ENCODE data around the gene GLB1L3.
A peak's percentile ranks its signal among the peaks of the same experiment; 100 is the strongest.
"Not testable (repeated sequence)": the region's sequence is repeated elsewhere in the genome, so short reads cannot be mapped to it uniquely, and the experiment has no call there.

GLB1L3 gene

GRCh38 chr11:134290646-134291045, 14.5 kb downstream of the GLB1L3 start:
- H3K36me3 Mint-ChIP-seq (ENCODE audit: low read depth), result peaks cover 9% of the 10 kb centered on the region
- no peaks in the 10 kb centered on the region for H3K9me3 Mint-ChIP-seq
- H3K4me3 Mint-ChIP-seq, result no peak overlapping the region
- DNase-seq (ENCODE audit: low spot score), result no peak
- no peaks in the 10 kb centered on the region for H3K4me1 Mint-ChIP-seq (ENCODE audit: low read depth)
- H3K27ac Mint-ChIP-seq, result no peak overlapping the region
- no peaks in the 10 kb centered on the region for H3K27me3 Mint-ChIP-seq (ENCODE audit: low read depth)

DNA sequence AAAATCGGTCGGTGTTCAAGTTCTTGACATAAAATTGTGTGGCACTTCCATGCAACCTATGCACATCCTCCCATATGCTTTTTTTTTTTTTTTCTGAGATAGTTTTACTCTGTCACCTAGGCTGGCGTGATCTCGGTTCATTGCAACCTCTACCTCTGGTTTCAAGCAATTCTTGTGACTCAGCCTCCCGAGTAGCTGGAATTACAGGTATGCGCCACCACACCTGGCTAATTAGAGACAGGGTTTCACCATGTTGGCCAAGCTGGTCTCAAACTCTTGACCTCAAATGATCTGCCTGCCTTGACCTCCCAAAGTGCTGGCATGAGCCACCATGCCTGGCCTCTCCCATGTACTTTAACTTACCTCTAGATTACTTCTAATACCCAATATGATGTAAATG, 15.0 kb downstream of the GLB1L3 start:
- Mint-ChIP-seq H3K27me3 (ENCODE audit: low read depth) (no peaks in the 10 kb centered on the region), H3K36me3 (ENCODE audit: low read depth) (peaks cover 12% of the 10 kb centered on the region), H3K4me3 (no peak overlapping the region), H3K27ac (no peak overlapping the region), H3K4me1 (ENCODE audit: low read depth) (no peaks in the 10 kb centered on the region), H3K9me3 (no peaks in the 10 kb centered on the region)
- DNase-seq (ENCODE audit: low spot score), result no peak

DNA sequence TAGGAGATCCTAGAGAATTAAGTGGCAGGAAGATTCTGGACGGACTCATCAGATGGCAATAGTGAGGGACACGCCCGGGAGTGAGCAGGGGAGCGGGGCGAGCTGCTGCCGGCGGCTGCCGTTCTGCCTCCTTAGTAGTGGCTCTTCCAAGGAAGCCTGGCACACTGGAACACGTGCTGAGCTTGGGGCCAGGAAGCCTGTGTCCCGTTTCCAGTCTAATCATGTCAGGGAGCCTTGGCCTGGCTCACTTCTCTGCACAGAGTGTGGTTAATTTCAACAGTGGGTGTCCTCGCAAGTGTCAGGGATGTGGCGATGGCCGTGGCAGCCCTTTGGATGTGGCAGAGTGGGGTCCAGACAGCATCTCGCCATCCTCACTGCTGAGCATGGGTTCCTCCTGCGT, 16.5 kb downstream of the GLB1L3 start:
- Mint-ChIP-seq H3K4me3 (no peak overlapping the region), H3K36me3 (ENCODE audit: low read depth) (peaks cover 12% of the 10 kb centered on the region), H3K9me3 (no peaks in the 10 kb centered on the region), H3K27me3 (ENCODE audit: low read depth) (no peaks in the 10 kb centered on the region), H3K27ac (no peak overlapping the region), H3K4me1 (ENCODE audit: low read depth) (no peaks in the 10 kb centered on the region)
- no peak for DNase-seq (ENCODE audit: low spot score)

DNA sequence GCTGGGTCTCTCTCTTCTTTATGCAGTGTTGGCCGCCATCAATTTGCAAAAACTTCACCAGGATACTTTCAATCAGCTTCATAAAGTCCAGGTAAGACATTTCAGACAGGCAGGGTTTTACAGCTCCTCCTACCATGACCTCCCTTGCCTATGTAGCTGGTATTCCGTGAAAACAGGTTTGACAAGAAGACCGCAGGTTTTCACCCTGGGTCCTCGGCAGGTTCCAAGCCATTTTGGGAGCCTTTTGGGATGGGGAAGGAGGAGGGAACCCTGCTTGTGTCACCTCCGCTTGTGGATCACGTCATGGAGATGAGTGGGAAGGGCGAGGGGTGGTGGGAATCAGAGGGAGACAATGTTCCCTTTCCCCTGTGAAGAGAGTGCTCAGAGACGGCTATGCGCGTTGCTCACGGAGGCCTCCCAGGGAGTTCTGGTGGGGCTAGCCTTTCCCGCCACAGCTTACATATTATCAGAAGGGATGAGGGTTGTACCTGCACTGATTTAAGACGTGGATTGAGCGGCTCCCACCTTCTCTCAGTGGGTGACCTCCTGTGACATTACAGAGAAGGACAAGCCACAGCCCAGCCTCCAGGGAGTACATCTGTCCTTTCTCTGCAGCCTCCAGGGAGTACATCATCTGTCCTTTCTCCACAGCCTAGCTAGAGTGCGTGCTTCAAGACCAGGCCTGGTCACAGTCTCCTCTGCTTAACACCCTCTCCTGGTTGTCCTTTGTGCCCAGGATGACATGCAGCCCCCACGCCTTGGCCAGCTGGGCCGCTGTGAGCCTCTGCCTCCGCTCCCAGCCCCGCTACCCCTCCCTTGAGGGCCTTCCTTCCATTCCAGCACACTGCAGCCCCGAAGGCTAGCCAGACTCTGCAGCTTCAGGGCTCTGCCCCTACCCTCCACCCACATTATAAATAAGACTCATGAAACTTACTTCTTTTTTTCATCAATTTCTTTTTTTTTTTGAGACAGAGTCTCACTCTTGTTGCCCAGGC, 17.2 kb downstream of the GLB1L3 start:
- Mint-ChIP-seq H3K36me3 (ENCODE audit: low read depth) (peaks cover 12% of the 10 kb centered on the region), H3K27me3 (ENCODE audit: low read depth) (no peaks in the 10 kb centered on the region), H3K4me3 (no peak overlapping the region), H3K27ac (no peak overlapping the region), H3K9me3 (no peaks in the 10 kb centered on the region), H3K4me1 (ENCODE audit: low read depth) (no peaks in the 10 kb centered on the region)
- DNase-seq (ENCODE audit: low spot score), result no peak

GRCh38 chr11:134294664-134295063, 18.5 kb downstream of the GLB1L3 start:
- no peaks in the 10 kb centered on the region for H3K4me1 Mint-ChIP-seq (ENCODE audit: low read depth)
- no peaks in the 10 kb centered on the region for H3K27me3 Mint-ChIP-seq (ENCODE audit: low read depth)
- no peak for DNase-seq (ENCODE audit: low spot score)
- peaks cover 16% of the 10 kb centered on the region for H3K36me3 Mint-ChIP-seq (ENCODE audit: low read depth)
- no peaks in the 10 kb centered on the region for H3K9me3 Mint-ChIP-seq
- H3K27ac Mint-ChIP-seq, result no peak overlapping the region
- H3K4me3 Mint-ChIP-seq, result no peak overlapping the region

DNA sequence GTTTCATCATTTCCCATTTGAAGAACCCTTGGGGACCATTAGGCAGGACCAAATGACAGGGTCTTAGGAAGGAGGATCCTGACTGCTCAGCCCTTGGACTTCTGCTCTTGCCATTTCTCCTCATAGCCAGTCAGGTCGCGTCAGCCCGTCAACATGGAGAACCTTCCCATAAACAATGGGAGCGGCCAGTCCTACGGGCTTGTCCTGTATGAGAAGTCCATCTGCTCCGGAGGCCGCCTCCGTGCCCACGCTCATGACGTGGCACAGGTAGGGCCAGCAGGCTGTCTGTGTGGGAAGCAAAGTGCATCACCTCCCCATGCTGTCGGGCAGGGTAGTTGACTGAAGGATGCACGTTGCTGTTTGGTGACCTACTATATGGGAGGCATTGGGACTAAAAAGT, 36.0 kb downstream of the GLB1L3 start:
- Mint-ChIP-seq H3K36me3 (ENCODE audit: low read depth) (peaks cover 15% of the 10 kb centered on the region), H3K4me1 (ENCODE audit: low read depth) (no peaks in the 10 kb centered on the region), H3K9me3 (peaks cover 7% of the 10 kb centered on the region), H3K27ac (no peak overlapping the region), H3K4me3 (no peak overlapping the region), H3K27me3 (ENCODE audit: low read depth) (no peaks in the 10 kb centered on the region)
- no peak for DNase-seq (ENCODE audit: low spot score)

DNA sequence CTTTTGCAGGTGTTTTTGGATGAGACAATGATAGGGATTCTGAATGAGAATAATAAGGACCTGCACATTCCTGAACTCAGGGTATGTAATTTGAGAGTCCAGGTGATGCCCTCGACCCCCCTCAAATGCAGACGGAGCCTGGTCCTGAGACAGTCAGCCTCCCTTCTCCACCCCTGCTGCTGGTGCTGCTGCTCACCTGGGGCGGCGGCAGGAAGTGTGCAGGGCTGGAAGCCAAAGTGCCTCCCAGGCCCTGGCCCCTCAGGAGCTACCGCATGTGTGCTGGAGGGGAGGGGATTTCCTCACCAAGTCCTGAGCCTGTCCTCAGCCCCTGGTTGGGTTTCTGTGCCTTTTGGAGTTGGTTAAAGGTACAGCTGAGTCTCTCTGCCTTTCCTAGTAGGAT, 36.6 kb downstream of the GLB1L3 start:
- Mint-ChIP-seq H3K9me3 (peaks cover 11% of the 10 kb centered on the region), H3K36me3 (ENCODE audit: low read depth) (peaks cover 18% of the 10 kb centered on the region), H3K4me1 (ENCODE audit: low read depth) (no peaks in the 10 kb centered on the region), H3K27me3 (ENCODE audit: low read depth) (no peaks in the 10 kb centered on the region), H3K27ac (no peak overlapping the region), H3K4me3 (no peak overlapping the region)
- no peak for DNase-seq (ENCODE audit: low spot score)

DNA sequence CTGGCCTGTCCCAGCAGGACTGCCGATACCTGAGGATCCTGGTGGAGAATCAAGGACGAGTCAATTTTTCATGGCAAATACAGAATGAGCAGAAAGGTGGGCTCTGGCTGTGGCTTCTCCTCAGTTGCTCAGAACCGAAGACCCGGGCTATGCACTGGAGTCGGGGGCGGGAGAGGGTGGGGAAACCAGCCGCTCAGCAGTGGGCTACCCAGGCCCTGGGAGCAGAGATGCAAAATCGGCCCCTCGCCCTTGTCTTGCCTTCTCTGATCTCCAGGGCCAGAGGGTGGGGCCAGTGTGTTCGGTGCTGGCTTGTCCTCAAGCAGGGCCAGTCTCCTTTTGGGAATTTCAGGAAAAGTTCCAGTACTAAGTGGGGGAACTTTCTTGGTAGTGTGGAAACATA, 37.2 kb downstream of the GLB1L3 start:
- DNase-seq (ENCODE audit: low spot score), result no peak
- no peaks in the 10 kb centered on the region for H3K27me3 Mint-ChIP-seq (ENCODE audit: low read depth)
- H3K27ac Mint-ChIP-seq, result no peak overlapping the region
- no peak overlapping the region for H3K4me3 Mint-ChIP-seq
- no peaks in the 10 kb centered on the region for H3K4me1 Mint-ChIP-seq (ENCODE audit: low read depth)
- H3K9me3 Mint-ChIP-seq, result peaks cover 14% of the 10 kb centered on the region
- peaks cover 22% of the 10 kb centered on the region for H3K36me3 Mint-ChIP-seq (ENCODE audit: low read depth)

DNA sequence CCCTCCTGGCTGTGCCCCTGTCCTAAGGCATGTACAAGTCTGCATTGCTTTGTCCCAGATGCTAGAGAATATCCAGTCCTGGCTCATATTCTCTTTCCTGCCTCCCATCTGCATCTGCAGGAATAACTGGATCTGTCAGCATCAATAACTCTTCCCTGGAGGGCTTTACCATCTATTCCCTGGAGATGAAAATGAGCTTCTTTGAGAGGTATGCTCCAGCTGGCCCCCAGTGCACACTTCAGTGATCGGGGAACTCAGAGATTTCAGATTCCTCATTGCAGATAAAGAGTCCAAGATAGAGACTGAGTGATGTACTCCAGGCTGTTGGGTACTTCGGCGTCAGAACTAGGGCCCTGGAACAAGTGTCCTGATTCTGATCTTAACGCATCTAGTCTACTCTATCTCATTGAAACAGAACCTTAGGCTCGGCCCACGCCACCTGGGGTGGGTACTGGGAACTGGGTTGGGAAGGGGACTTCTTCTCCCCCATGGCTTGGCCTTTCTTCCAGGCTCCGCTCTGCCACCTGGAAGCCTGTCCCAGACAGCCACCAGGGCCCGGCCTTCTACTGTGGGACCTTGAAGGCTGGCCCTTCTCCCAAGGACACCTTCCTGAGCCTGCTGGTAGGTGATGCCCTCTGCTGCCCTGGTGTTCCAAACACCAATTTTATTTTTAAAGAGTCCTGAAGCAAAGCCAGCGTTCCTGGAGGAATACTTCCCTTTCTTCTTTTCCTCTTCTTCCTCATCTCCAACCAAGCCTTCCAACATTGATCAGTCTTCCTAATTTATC, 37.8 kb downstream of the GLB1L3 start:
- Mint-ChIP-seq H3K4me3 (no peak overlapping the region), H3K36me3 (ENCODE audit: low read depth) (peaks cover 23% of the 10 kb centered on the region), H3K27me3 (ENCODE audit: low read depth) (no peaks in the 10 kb centered on the region), H3K9me3 (peaks cover 14% of the 10 kb centered on the region), H3K27ac (no peak overlapping the region), H3K4me1 (ENCODE audit: low read depth) (no peaks in the 10 kb centered on the region)
- no peak for DNase-seq (ENCODE audit: low spot score)

GRCh38 chr11:134317103-134317502, 40.9 kb downstream of the GLB1L3 start:
- Mint-ChIP-seq H3K27ac (no peak overlapping the region), H3K36me3 (ENCODE audit: low read depth) (peaks cover 39% of the 10 kb centered on the region), H3K27me3 (ENCODE audit: low read depth) (no peaks in the 10 kb centered on the region), H3K4me1 (ENCODE audit: low read depth) (no peaks in the 10 kb centered on the region), H3K9me3 (peaks cover 27% of the 10 kb centered on the region), H3K4me3 (no peak overlapping the region)
- DNase-seq (ENCODE audit: low spot score), result no peak

GRCh38 chr11:134321373-134321772, 45.2 kb downstream of the GLB1L3 start:
- Mint-ChIP-seq H3K36me3 (ENCODE audit: low read depth) (peaks cover 36% of the 10 kb centered on the region), H3K9me3 (peaks cover 27% of the 10 kb centered on the region)
- not testable (repeated sequence) for DNase-seq (ENCODE audit: low spot score); H3K4me1 Mint-ChIP-seq (ENCODE audit: low read depth); H3K27me3 Mint-ChIP-seq (ENCODE audit: low read depth); H3K4me3 Mint-ChIP-seq; H3K27ac Mint-ChIP-seq

DNA sequence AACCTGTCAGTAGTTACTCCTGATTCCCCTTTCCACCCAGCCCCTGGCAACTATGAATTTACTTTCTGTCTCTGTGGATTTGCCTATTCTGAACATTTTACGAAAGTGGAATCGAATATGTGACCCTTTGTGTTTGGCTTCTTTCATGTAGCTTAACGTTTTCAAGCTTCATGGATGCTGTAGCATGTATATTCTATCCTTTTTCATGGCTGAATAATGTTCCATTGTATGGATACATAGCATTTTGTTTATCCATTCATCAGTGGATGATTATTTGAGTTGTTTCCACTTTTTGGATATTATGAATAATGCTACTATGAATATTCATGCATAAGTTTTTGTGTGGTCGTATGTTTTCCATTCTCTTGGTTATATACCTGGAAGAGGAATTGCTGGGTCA, 46.4 kb downstream of the GLB1L3 start:
- Mint-ChIP-seq H3K4me3 (no peak overlapping the region), H3K27me3 (ENCODE audit: low read depth) (no peaks in the 10 kb centered on the region), H3K9me3 (peaks cover 18% of the 10 kb centered on the region), H3K27ac (no peak overlapping the region), H3K36me3 (ENCODE audit: low read depth) (peaks cover 27% of the 10 kb centered on the region), H3K4me1 (ENCODE audit: low read depth) (no peaks in the 10 kb centered on the region)
- DNase-seq (ENCODE audit: low spot score), result no peak

GRCh38 chr11:134328433-134328832, 52.3 kb downstream of the GLB1L3 start:
- Mint-ChIP-seq H3K27me3 (ENCODE audit: low read depth) (peaks cover 29% of the 10 kb centered on the region), H3K36me3 (ENCODE audit: low read depth) (no peaks in the 10 kb centered on the region), H3K9me3 (no peaks in the 10 kb centered on the region), H3K27ac (no peak overlapping the region), H3K4me3 (no peak overlapping the region), H3K4me1 (ENCODE audit: low read depth) (peaks cover 5% of the 10 kb centered on the region)
- DNase-seq (ENCODE audit: low spot score), result no peak

- H3K4me3 Mint-ChIP-seq, result peak overlapping the region; percentile 84
- H3K36me3 Mint-ChIP-seq (ENCODE audit: low read depth), result no peaks in the 10 kb centered on the region
- no peak for DNase-seq (ENCODE audit: low spot score)
- no peak overlapping the region for H3K27ac Mint-ChIP-seq
- H3K4me1 Mint-ChIP-seq (ENCODE audit: low read depth), result peaks cover 5% of the 10 kb centered on the region
- no peaks in the 10 kb centered on the region for H3K9me3 Mint-ChIP-seq
- peaks cover 46% of the 10 kb centered on the region for H3K27me3 Mint-ChIP-seq (ENCODE audit: low read depth)
Measured at GRCh38 chr11:134330611-134331353, 54.6 kb downstream of the GLB1L3 start.

Data from T-helper 2 cell treated with Interferon-gamma antibody and Interleukin-4, amounts not matched to agents 5 μg/mL and 100 μg/mL, for 36 hours (primary cell).